Islet of Langerhans (tissue), 1 donor: ENCODE measurements around the gene HDAC4.

Experiments used
- FAIRE-seq: peaks from one replicate; lab custom pipeline; 2011; peaks lifted over from hg19 to GRCh38; lab: Jason Lieb, UNC

Gene HDAC4

GRCh38 chr2:239104800-239105199 is 296.0 kb downstream of the HDAC4 start:
- no peak for FAIRE-seq

GRCh38 chr2:239103125-239104098 is 297.4 kb downstream of the HDAC4 start:
- FAIRE-seq, result no peak

- no peak for FAIRE-seq
Observed at GRCh38 chr2:239102266-239102665, 298.6 kb downstream of the HDAC4 start.

GRCh38 chr2:239101807-239102206 is 299.0 kb downstream of the HDAC4 start:
- no peak for FAIRE-seq

- no peak for FAIRE-seq
Observed at GRCh38 chr2:239101071-239101470, 299.7 kb downstream of the HDAC4 start.

GRCh38 chr2:239099474-239099873 is 301.3 kb downstream of the HDAC4 start:
- no peak for FAIRE-seq

GRCh38 chr2:239098288-239098970 is 302.4 kb downstream of the HDAC4 start:
- FAIRE-seq, result no peak

GRCh38 chr2:239097428-239097696 is 303.5 kb downstream of the HDAC4 start:
- FAIRE-seq, result no peak

DNA sequence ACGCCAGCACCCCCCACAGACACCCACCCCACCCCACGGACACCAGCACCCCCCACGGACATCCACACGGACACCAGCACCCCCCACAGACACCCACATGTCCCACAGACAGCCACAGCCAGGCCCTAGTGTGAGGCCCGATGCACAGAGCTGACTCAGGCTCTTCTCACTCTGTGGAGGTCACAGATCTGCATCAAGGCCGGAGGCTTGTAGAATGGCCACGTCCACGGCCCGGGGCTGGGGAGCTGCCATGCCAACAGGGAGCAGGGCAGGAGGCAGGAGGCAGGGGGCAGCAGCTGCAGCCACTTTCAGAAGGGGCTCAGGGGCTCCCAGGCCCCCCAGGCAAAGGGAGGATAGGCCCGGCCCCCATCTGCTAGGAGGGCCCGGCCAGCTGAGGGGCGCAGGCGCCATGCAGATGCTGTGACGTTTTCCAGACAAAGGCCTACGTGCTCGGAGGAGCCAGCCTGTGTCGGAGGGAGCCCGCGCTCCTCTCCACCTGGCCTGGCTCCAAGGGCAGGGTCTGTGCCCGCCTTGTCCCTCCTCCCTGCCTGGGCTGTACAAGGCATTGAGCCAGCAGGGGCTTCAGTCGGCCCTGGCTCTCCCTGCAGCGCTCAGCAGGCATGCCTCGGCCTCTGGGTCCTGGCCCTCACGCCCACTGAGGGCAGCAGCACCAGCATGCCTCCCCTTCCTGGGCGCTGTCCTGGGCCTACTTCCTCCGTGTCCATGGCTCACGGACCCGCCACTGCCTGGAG is 304.0 kb downstream of the HDAC4 start:
- FAIRE-seq, result no peak

- no peak for FAIRE-seq
Observed at GRCh38 chr2:239095460-239096081, 305.2 kb downstream of the HDAC4 start.

- no peak for FAIRE-seq
Observed at GRCh38 chr2:239094867-239095266, 306.0 kb downstream of the HDAC4 start.

DNA sequence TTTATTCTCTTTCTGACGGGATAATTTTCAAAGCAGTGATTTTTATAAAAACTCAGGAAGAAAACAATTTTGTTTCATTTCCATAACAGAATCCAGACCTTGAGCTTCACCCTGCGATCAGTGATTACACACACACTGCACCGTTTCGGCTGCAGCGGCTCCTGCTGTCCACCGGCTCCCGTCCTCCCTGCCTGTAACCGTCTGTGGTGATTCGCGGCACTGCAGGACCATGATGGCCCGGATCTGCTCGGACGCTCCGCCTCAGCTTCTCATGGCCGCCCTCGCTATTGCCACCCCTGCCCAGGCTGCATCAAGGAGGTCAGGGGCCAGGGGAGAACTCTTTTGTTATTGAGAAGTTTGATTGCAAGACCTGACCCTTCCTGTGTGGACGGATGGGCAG is 306.9 kb downstream of the HDAC4 start:
- no peak for FAIRE-seq

GRCh38 chr2:239093542-239093941 is 307.3 kb downstream of the HDAC4 start:
- FAIRE-seq, result no peak

- FAIRE-seq, result no peak
Observed at GRCh38 chr2:239092571-239093294, 308.1 kb downstream of the HDAC4 start.

GRCh38 chr2:239089884-239090283 is 310.9 kb downstream of the HDAC4 start:
- no peak for FAIRE-seq

DNA sequence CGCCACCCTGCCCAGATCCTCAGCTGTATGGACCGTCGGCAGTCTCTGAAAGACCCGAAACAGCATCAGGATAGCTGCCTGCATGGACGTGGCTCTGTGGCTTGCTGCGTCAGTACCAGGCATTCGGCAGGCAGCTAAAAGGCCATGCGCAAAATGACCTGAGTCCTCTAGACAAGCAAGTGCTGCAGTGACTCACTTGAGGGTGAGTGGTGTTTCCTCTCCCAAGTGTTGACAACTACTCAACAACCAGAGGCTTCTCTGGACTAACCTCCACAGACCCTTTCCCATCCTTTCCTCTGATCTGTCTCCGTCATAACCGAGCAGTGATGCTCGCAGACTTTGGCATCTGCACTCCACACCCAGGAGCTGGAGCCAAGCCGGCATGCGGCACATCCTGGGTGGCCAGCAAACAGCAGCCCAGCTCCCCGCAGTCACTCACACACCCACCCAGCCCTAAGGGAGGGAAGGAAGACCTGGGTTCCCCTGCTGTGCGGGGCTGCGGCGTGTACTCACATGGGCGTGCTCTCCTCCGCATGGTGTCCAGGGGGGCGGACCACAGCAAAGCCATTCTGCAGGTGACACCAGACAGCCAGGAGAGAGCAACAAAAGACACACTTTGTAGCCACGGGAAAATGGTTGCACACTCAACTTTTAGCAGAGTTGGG is 313.6 kb downstream of the HDAC4 start:
- FAIRE-seq, result no peak

GRCh38 chr2:239086325-239087020 is 314.3 kb downstream of the HDAC4 start:
- no peak for FAIRE-seq

GRCh38 chr2:239085201-239085992 is 315.4 kb downstream of the HDAC4 start:
- FAIRE-seq, result no peak

DNA sequence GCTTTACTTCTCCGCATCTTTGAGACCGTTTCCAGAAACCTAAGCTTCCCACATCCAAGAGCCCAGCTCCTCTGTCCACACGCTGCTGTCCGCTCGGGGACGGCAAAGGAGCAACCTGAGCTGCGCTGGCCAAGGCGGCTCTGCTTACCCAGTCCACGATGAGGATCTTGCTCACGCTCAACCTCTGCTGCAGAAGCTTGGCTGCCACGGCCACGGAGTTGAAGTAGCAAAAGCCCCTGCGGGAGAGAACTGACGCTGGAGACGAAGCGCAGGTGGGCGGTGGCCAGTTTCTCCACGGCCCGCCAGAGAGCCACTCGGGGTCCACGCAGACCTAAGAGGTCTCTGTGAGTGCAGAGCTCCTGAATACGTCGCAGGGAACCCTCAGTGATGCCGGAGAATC is 316.8 kb downstream of the HDAC4 start:
- FAIRE-seq, result no peak

DNA sequence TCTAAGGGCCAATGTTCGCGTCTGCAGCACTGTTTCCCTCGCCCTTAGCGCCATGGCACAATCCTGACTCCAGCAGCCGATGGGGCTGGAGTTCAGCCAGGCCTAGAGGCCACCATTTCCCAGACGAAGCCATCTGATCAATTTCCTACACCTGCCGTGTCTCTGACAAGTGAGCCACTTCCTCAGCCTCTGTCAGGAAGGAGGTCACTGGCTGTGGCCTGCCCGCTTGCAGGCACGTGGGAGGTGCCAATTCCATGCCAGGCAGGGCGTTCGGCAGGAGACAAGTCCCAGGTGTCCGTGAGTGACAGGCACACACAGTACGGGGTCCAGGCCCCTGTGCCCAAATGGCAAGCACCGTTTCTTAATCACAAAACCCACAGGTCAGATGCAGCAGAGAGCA is 318.4 kb downstream of the HDAC4 start:
- no peak for FAIRE-seq
